ENCODE data around the gene BLOC1S5.

GRCh38 chr6:8063761-8064637 is at the start of gene BLOC1S5:
- TF ChIP-seq, protein P1, sequence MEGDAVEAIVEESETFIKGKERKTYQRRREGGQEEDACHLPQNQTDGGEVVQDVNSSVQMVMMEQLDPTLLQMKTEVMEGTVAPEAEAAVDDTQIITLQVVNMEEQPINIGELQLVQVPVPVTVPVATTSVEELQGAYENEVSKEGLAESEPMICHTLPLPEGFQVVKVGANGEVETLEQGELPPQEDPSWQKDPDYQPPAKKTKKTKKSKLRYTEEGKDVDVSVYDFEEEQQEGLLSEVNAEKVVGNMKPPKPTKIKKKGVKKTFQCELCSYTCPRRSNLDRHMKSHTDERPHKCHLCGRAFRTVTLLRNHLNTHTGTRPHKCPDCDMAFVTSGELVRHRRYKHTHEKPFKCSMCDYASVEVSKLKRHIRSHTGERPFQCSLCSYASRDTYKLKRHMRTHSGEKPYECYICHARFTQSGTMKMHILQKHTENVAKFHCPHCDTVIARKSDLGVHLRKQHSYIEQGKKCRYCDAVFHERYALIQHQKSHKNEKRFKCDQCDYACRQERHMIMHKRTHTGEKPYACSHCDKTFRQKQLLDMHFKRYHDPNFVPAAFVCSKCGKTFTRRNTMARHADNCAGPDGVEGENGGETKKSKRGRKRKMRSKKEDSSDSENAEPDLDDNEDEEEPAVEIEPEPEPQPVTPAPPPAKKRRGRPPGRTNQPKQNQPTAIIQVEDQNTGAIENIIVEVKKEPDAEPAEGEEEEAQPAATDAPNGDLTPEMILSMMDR (optimal IDR thresholded peaks at IDR 0.05 in 1 of 3, IDR thresholded peaks at IDR 0.05 in 1 of 3, conservative IDR thresholded peaks at IDR 0.05 in 1 of 3; ENCODE audit: extremely low read depth in 1 of 3, insufficient read depth in 2 of 3, low read length in 3 of 3): no peak
- TF ChIP-seq EZH2 (IDR thresholded peaks at IDR 0.05; ENCODE audit: low read length): no peak
